A673 (cell line): ENCODE data around the gene ITGA6.

ENCODE experiments used
- EZH2 ChIP-seq: fragments of 200-600 bp; sonication (generic); IDR thresholded peaks from 2 replicates; pipeline ENCODE4 v1.6.1; 2017; ENCODE audit warnings: borderline replicate concordance, low read depth, mild to moderate bottlenecking, mixed read lengths, antibody characterized with exemption, low read length; ENCODE audit not compliant: poor library complexity, severe bottlenecking
- TF ChIP-seq, protein P1 (sequence below): fragments of 300-800, 200-600 bp; sonication (generic); conservative IDR thresholded peaks from 2 replicates; pipeline ENCODE4 v1.5.1; 2017; ENCODE audit warnings: low read depth, mild to moderate bottlenecking, antibody characterized with exemption, low read length, moderate library complexity, mixed read lengths

GRCh38 chr2:172454404-172455120 is 27.2 kb downstream of the ITGA6 start:
- TF ChIP-seq, protein P1, sequence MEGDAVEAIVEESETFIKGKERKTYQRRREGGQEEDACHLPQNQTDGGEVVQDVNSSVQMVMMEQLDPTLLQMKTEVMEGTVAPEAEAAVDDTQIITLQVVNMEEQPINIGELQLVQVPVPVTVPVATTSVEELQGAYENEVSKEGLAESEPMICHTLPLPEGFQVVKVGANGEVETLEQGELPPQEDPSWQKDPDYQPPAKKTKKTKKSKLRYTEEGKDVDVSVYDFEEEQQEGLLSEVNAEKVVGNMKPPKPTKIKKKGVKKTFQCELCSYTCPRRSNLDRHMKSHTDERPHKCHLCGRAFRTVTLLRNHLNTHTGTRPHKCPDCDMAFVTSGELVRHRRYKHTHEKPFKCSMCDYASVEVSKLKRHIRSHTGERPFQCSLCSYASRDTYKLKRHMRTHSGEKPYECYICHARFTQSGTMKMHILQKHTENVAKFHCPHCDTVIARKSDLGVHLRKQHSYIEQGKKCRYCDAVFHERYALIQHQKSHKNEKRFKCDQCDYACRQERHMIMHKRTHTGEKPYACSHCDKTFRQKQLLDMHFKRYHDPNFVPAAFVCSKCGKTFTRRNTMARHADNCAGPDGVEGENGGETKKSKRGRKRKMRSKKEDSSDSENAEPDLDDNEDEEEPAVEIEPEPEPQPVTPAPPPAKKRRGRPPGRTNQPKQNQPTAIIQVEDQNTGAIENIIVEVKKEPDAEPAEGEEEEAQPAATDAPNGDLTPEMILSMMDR, result no peak
- no peak for TF ChIP-seq EZH2
